ENCODE measurements around the gene LNX1.

DNA sequence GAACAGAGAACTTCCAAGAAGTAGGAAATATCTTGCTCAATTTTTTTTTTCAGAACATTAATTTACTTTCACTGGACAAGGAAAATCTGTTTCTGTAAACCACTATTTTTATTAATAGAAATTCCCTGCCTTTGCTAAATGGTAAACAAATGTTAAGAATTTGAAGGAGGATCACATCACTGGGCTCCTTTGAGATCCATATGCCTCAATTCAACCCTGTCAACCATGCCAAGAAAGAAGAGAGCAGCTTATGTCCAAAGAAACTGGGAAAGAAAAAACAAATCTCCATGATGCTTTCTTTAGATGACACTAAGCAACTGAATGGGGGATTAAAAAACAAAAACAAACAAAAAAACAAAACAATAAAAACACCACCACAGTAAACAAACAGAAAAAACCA lies 47.7 kb downstream of the LNX1 start:
- TF ChIP-seq POLR2A (IDR thresholded peaks at IDR 0.05): no peak
- TF ChIP-seq, protein P1, sequence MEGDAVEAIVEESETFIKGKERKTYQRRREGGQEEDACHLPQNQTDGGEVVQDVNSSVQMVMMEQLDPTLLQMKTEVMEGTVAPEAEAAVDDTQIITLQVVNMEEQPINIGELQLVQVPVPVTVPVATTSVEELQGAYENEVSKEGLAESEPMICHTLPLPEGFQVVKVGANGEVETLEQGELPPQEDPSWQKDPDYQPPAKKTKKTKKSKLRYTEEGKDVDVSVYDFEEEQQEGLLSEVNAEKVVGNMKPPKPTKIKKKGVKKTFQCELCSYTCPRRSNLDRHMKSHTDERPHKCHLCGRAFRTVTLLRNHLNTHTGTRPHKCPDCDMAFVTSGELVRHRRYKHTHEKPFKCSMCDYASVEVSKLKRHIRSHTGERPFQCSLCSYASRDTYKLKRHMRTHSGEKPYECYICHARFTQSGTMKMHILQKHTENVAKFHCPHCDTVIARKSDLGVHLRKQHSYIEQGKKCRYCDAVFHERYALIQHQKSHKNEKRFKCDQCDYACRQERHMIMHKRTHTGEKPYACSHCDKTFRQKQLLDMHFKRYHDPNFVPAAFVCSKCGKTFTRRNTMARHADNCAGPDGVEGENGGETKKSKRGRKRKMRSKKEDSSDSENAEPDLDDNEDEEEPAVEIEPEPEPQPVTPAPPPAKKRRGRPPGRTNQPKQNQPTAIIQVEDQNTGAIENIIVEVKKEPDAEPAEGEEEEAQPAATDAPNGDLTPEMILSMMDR (IDR thresholded peaks at IDR 0.05): no peak

Data from tibial nerve (tissue), 3 donors.